HEK293 (cell line): ENCODE data around the gene PANX3.
A peak's percentile ranks its signal among the peaks of the same experiment; 100 is the strongest.

ENCODE experiments used
- SP7 ChIP-seq: fragments of 450-650 bp; formaldehyde crosslinking; IDR thresholded peaks from 2 replicates; pipeline ENCODE4 v1.5.1; 2016; ENCODE audit warnings: missing biosample characterization, missing genetic modification characterization
- ZEB2 ChIP-seq: fragments of 450-650 bp; formaldehyde crosslinking; IDR thresholded peaks from 2 replicates; pipeline ENCODE4 v1.5.1; 2016; ENCODE audit warnings: missing biosample characterization, missing genetic modification characterization
- ZNF2 ChIP-seq: fragments of 450-650 bp; formaldehyde crosslinking; IDR thresholded peaks from 2 replicates; pipeline ENCODE4 v1.5.1; 2016; ENCODE audit warnings: missing biosample characterization, missing genetic modification characterization
- ZNF302 ChIP-seq: fragments of 450-650 bp; formaldehyde crosslinking; IDR thresholded peaks from 2 replicates; pipeline ENCODE4 v1.5.1; 2016; ENCODE audit warnings: missing biosample characterization, missing genetic modification characterization, low read depth
- ZNF354C ChIP-seq: fragments of 450-650 bp; formaldehyde crosslinking; IDR thresholded peaks from 2 replicates; pipeline ENCODE4 v1.5.1; 2016; ENCODE audit warnings: missing biosample characterization, missing genetic modification characterization, low read depth, borderline replicate concordance
- ZNF48 ChIP-seq: fragments of 450-650 bp; formaldehyde crosslinking; IDR thresholded peaks from 2 replicates; pipeline ENCODE4 v1.5.1; 2016; ENCODE audit warnings: missing biosample characterization, missing genetic modification characterization
- ZNF610 ChIP-seq: fragments of 450-650 bp; formaldehyde crosslinking; IDR thresholded peaks from 2 replicates; pipeline ENCODE4 v1.5.1; 2016; ENCODE audit warnings: missing biosample characterization, missing genetic modification characterization, borderline replicate concordance
- ZNF677 ChIP-seq: fragments of 450-650 bp; IDR thresholded peaks from 2 replicates; pipeline ENCODE4 v1.5.0; 2018; ENCODE audit warnings: missing biosample characterization, mild to moderate bottlenecking, missing genetic modification characterization, moderate library complexity
- ZNF792 ChIP-seq: fragments of 450-650 bp; formaldehyde crosslinking; IDR thresholded peaks from 2 replicates; pipeline ENCODE4 v1.5.1; 2016; ENCODE audit warnings: missing biosample characterization, missing genetic modification characterization
- ZSCAN4 ChIP-seq: fragments of 450-650 bp; formaldehyde crosslinking; IDR thresholded peaks from 2 replicates; pipeline ENCODE4 v1.5.1; 2017; ENCODE audit warnings: missing biosample characterization, missing genetic modification characterization
- TF ChIP-seq, protein P1 (sequence below): IDR thresholded peaks from 2 replicates; pipeline ENCODE4 v1.6.1; 2011; ENCODE audit warnings: mild to moderate bottlenecking, low read depth, low read length, borderline replicate concordance
- TF ChIP-seq, protein P2 (sequence below): fragments of 450-650 bp; formaldehyde crosslinking; IDR thresholded peaks from 2 replicates; pipeline ENCODE4 v1.5.1; 2016; ENCODE audit warnings: missing biosample characterization, missing genetic modification characterization
- TF ChIP-seq, protein P3 (sequence below): fragments of 450-650 bp; formaldehyde crosslinking; IDR thresholded peaks from 2 replicates; pipeline ENCODE4 v1.5.1; 2016; ENCODE audit warnings: missing biosample characterization, missing genetic modification characterization

PANX3 gene

DNA sequence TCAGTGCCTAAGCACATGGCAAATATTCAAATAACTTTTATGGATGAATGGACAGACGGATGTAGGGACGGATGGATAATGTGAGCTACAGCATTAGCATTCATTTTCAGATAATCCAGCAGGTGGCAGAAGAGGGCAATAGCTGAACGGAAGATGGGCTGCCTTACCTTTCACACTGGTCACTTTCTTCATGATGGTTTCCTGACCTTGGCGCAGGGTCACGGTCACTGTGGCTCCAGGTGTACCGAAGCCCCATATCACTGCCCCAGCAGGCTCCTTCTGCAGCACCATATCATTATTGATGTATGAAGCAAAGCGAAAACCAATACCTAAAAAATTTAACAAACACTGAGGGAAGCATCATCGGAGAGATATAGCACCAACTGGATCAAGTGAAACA is 58.0 kb downstream of the PANX3 start (continued):
- TF ChIP-seq, protein P1, sequence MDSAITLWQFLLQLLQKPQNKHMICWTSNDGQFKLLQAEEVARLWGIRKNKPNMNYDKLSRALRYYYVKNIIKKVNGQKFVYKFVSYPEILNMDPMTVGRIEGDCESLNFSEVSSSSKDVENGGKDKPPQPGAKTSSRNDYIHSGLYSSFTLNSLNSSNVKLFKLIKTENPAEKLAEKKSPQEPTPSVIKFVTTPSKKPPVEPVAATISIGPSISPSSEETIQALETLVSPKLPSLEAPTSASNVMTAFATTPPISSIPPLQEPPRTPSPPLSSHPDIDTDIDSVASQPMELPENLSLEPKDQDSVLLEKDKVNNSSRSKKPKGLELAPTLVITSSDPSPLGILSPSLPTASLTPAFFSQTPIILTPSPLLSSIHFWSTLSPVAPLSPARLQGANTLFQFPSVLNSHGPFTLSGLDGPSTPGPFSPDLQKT, result no peak
- TF ChIP-seq ZNF354C (tag by site-specific recombination), result no peak
- no peak for TF ChIP-seq ZNF2
- 0 out of 2 replicates have a peak, but pooled peaks have one; percentile 32 for TF ChIP-seq ZEB2 (tag by site-specific recombination)
- no peak for TF ChIP-seq ZNF610 (tag by site-specific recombination)
- TF ChIP-seq ZNF302, result no peak
- 0 out of 2 replicates have a peak, but pooled peaks have one; percentile 14 for TF ChIP-seq SP7 (tag by site-specific recombination)
- TF ChIP-seq, protein P2, sequence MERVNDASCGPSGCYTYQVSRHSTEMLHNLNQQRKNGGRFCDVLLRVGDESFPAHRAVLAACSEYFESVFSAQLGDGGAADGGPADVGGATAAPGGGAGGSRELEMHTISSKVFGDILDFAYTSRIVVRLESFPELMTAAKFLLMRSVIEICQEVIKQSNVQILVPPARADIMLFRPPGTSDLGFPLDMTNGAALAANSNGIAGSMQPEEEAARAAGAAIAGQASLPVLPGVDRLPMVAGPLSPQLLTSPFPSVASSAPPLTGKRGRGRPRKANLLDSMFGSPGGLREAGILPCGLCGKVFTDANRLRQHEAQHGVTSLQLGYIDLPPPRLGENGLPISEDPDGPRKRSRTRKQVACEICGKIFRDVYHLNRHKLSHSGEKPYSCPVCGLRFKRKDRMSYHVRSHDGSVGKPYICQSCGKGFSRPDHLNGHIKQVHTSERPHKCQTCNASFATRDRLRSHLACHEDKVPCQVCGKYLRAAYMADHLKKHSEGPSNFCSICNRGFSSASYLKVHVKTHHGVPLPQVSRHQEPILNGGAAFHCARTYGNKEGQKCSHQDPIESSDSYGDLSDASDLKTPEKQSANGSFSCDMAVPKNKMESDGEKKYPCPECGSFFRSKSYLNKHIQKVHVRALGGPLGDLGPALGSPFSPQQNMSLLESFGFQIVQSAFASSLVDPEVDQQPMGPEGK (tag by site-specific recombination), result no peak
- no peak for TF ChIP-seq ZSCAN4 (tag by site-specific recombination)
- TF ChIP-seq ZNF48 (tag by site-specific recombination), result no peak
- no peak for TF ChIP-seq ZNF677
- TF ChIP-seq, protein P3, sequence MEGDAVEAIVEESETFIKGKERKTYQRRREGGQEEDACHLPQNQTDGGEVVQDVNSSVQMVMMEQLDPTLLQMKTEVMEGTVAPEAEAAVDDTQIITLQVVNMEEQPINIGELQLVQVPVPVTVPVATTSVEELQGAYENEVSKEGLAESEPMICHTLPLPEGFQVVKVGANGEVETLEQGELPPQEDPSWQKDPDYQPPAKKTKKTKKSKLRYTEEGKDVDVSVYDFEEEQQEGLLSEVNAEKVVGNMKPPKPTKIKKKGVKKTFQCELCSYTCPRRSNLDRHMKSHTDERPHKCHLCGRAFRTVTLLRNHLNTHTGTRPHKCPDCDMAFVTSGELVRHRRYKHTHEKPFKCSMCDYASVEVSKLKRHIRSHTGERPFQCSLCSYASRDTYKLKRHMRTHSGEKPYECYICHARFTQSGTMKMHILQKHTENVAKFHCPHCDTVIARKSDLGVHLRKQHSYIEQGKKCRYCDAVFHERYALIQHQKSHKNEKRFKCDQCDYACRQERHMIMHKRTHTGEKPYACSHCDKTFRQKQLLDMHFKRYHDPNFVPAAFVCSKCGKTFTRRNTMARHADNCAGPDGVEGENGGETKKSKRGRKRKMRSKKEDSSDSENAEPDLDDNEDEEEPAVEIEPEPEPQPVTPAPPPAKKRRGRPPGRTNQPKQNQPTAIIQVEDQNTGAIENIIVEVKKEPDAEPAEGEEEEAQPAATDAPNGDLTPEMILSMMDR (tag by site-specific recombination), result 0 out of 2 replicates have a peak, but pooled peaks have one; percentile 26
- TF ChIP-seq ZNF792 (tag by site-specific recombination), result no peak
